CD4-positive, alpha-beta T cell treated with Interferon alpha-2 for 1 hour (primary cell): ENCODE results near the gene DHX29.
"Not testable (repeated sequence)": the region's sequence is repeated elsewhere in the genome, so short reads cannot be mapped to it uniquely, and the experiment has no call there.

Experiments used
- DNase-seq, 2 donors: peaks; one replicate each; pipeline ENCODE4 v3.0.0-alpha.2; 2020 to 2022

DHX29 gene

GRCh38 chr5:55307383-55308253 is at the start of gene DHX29, which contains the start of gene MTREX:
DHX29 (minus strand) TSS chr5:55307694; CDS start chr5:55307573, 121 bp downstream.
MTREX (plus strand) TSS chr5:55307989; CDS start chr5:55308014, 25 bp downstream.
- peak; percentile 86 to 91 for DNase-seq

DNA sequence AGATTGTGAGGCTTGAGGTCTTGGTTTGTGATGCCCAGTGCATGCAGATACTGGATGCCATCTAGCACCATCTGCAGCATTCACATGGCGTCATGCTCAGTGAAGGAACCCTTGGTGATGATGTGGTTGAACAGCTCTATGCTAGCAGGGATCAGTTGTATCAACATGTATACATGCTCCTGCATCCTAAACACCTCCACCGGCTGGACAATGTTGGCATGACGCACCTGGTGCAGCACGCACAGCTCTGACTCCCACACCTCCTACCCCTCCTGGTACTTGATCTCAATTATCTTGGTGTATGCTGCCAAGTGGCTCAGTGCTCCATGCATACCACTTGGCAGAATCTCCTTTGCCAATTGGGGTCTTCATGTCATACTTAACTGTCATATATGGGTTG is 49.4 kb upstream of the DHX29 start:
- DNase-seq, result no peak

DNA sequence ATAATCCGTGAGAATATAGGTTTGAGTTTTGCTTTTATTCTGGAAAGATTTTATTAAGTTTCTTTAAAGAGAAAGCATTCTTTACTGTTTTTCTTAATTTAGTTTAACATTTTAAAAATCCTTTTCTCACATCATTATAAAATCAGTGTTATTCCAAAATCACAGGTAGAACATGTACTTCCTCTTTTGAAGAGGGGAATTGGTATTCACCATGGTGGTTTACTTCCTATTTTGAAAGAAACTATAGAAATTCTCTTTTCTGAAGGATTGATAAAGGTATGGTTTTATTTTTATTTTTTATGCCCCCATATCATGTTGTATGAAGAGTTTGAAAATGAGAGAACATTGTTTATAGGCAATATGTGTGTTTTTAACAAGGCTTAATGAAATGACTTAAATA is 43.3 kb upstream of the DHX29 start:
- no peak for DNase-seq

DNA sequence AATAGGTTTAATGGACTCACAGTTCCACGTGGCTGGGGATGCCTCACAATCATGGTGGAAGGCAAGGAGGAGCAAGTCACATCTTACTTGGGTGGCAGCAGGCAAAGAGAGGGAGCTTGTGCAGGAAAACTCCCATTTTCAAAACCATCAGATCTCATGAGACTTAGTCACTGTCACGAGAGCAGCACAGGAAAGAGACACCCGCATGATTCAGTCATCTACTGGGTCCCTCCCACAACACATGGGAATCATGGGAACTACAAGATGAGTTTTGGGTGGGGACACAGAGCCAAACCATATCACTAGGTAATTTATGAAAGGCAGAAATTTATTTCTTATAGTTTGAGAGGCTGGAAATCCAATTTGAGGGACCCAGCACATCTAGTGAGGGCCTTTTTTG is 40.3 kb upstream of the DHX29 start:
- DNase-seq, result no peak

- DNase-seq, result no peak
Observed at GRCh38 chr5:55345327-55345726, 37.8 kb upstream of the DHX29 start.

DNA sequence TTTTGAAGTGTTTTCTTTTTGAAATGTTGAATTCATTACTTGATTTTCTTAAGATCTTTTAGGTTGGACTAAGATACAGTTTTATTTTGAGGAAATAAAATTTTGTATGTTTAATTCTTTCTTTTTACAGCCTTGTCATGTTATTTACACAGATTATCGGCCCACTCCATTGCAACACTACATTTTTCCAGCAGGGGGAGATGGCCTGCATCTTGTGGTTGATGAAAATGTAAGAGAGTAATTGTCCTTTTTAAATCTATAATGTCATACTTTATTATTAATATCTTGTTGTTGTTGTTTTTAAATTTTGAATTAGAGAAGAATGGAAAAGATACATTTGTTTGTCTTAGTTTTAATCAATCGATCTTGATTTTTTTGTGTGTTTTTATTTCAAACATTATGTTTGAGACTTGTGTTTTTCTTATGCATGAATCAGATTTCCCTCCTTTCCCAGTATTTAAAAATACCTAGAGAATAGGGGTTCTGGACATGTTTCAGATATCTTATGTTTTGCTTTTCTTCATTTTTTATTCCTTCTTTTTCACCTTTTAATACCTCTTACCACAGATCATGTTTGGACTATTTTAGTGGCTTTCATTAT is 37.0 kb upstream of the DHX29 start:
- peak; percentile 39 to 71 for DNase-seq

DNA sequence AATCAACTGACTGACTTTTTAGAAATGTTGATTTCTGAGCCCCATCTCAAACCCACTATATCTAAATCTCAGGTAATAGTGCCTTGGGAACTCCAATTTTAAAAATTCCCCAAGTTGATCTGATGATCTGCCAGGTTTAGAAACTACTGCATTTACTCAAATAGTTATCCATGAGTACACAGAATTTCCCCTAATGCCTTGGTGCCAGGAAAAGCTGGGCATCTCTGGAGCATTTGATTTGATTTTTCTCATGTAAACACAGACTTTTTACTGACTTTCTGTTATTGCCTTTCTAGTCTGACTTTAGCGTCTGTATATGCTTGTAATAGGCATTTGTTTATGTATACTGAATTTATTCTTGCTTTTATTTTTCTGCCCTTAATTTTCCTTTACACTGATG is 36.1 kb upstream of the DHX29 start:
- no peak for DNase-seq

DNA sequence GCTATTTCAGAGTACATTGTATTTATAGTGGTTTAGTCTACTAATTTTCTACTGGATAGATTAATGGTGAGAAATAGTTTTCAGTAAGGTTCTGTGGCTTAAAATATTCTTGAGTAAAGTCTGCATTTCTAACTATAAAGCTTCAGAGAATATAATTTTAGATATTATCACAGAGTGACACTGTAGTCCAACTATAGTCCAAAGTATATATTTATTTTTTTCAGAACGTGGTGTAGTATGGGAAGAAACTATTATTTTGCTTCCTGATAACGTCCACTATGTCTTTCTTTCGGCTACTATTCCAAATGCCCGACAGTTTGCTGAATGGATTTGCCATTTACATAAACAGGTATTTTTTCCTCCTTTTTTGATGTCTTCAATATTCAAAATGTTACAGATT is 35.6 kb upstream of the DHX29 start:
- DNase-seq, result no peak

DNA sequence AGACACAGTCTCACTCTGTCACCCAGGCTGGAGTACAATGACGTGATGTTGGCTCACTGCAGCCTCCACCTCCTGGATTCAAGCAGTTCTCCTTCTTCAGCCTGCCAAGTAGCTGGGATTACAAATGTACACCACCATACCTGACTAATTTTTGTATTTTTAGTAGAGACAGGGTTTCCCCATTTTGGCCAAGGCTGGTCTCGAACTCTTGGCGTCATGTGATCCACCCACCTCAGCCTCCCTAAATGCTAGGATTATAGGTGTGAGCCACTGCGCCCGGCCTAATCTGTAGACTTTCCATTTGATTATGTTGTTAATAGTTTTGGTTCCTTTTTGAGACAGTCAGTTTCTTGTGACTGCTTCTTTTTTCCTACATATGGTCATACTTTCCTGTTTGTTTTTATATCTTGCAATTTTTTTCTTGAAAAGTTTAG is 31.3 kb upstream of the DHX29 start:
- peak in 1 of 2 donors; percentile 26 for DNase-seq

- peak in 1 of 2 donors; percentile 18 for DNase-seq
Observed at GRCh38 chr5:55338092-55338613, 30.7 kb upstream of the DHX29 start.

- DNase-seq, result no peak
Observed at GRCh38 chr5:55333811-55334210, 26.3 kb upstream of the DHX29 start.

DNA sequence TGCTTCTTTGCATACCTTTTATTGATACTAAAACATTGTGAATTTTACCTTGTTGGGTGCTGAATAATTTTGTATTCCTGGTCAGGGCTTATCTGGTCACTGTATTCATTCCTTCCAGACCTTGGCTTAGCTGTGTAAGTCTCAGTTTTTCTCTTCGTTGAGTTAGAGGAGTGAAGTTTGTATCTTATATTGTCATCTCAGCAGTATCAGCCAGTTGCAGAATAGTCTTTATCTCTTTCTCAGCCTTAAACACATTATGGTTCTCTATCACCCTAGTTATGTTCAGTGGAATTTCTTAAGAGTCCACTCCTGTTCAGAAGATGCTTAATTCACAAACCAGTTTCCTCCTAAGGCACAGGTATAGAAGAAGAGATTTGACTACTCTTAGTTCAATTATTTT is 25.5 kb upstream of the DHX29 start:
- DNase-seq, result no peak

- no peak for DNase-seq
Observed at GRCh38 chr5:55331321-55331720, 23.8 kb upstream of the DHX29 start.

DNA sequence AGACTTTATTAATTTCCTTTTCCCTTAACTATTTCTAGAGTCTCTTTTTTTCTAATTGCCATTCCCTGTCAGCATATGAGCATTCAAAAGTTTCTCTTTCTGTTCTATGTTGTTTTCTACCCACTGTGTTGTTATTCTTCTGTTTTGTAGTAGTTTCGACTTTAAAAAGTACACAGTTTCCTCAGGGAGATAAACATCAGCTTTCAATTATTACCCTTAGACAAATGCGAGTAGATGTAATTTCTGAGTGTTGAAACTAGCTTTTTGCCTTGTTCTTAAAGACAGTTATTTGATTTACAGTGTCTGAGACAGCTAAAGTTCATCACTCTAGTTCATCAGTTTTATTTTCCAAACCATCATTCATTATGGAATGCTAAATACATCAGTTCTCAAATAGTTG is 19.8 kb upstream of the DHX29 start:
- no peak for DNase-seq

- DNase-seq, result no peak
Observed at GRCh38 chr5:55325621-55326020, 18.1 kb upstream of the DHX29 start.

- peak in 1 of 2 donors; percentile 56 for DNase-seq
Observed at GRCh38 chr5:55324815-55325418, 17.4 kb upstream of the DHX29 start.

DNA sequence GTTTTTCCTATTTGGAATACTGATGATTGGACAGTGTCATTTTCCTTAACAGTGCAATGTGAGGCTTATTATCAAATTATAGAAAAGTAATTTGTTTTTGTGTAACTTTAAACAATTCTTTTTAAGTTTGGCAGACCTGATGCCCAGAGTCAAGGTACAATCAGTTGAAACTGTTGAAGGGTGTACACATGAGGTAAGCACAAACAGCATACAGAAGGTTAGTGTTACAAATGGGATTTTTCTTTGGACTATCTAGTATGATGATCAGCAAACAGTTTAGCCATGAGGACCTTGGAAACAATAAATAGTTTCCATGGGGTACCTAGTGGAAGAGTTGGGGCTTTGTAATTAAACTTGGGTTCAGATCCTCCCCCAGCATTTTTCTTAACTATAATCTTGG is 16.5 kb upstream of the DHX29 start:
- no peak for DNase-seq

- DNase-seq, result no peak
Observed at GRCh38 chr5:55320571-55320970, 13.1 kb upstream of the DHX29 start.

DNA sequence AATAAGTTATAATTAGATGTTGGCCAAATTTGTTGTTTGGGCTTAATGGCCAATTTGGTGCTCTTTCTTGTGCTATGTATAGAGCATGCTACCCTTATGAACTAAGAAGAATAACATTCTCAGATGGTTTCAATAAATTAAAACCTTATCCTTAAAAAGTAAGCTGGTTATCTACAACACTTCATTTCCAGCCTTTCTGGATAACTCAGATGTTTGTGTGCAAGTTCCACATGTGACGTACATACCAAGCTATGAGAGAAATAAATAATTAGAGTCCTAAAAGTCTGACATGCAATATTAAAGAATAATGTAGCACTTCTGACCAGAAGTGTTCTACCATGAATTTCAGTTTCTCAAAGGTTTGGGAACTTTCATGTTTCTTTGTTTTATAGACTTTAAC is 12.0 kb upstream of the DHX29 start:
- DNase-seq, result no peak

DNA sequence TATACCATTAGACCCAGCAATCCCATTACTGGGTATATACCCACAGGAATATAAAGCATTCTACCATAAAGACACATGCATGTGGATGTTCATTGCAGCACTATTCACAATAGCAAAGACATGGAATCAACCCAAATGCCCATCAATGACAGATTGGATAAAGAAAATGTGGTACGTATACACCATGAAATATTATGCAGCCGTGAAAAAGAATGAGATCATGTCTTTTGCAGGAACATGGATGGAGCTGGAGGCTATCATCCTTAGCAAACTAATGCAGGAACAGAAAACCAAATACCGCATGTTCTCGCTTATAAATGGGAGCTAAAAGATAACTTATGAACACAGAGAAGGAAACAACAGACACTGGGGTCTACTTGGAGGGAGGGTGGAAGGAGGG is 10.7 kb upstream of the DHX29 start:
- not testable (repeated sequence) for DNase-seq

DNA sequence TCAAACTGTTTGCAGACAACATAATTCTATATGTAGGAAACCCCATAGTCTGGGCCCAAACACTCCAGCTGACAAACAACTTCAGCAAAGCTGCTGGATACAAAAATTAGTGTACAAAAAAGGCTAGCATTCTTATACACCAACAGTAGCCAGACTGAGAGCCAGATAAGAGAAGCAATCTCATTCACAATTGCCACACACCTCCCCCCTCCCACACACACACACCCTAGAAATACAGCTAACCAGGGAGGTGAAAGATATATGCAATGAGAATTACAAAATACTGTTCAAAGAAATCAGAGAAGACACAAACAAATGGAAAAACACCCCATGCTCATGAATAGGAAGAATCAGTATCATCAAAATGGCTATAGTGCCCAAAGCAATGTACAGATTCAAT is 9.3 kb upstream of the DHX29 start:
- no peak for DNase-seq

DNA sequence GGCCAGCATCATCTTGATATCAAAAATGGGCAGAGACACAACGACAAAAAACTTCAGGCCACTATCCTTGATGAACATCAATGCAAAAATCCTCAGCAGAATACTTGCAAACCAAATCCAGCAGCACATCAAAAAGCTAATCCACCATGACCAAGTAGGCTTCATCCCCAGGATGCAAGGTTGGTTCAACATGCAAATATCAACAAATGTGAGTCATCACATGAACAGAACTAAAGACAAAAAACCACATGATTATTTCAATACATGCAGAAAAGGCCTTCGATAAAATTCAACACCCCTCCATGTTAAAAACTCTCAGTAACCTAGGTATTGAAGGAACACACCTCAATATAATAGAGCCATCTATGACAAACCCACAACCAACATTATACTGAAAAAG is 8.8 kb upstream of the DHX29 start:
- DNase-seq, result no peak

DNA sequence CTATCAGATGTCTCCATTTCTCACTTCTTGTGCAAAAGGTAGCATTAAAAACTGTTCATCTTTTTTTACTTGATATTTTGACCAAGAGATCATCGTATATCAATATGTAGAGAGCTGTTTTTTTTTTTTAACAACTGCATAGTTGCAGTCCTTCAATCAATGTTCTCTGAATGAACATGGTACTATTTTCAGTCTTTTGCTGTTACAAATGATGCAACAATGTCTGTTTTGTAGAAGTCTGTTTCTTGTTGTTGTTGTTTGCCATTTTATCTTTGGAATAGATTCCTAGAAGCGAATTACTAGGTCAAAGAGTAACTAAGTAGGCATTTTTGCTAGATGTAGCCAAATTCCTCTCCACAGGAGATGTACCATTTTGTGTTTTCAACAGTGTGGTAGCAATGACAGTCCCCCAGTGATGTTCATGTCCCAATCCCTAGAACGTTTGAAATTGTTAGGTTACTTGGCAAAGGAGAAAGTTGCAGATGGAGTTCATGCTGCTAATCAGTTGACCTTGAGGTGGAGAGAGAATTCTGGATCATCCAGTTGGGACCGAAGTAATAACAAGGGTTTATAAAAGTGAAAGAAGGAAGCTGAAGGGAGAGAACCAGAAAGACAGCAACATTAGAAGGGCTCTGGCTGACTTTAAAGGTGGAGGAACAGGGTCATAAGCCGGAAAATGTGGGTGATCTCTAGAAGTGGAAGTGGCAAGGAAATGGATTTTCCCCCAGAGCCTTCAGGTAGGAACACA is 6.5 kb upstream of the DHX29 start:
- DNase-seq, result no peak
